BE2C (cell line): ENCODE measurements around the gene ZNF501.

Experiments used
- DNase-seq: peaks from one replicate; pipeline ENCODE4 v3.0.0-alpha.2; 2020
- H3K27me3 ChIP-seq: fragments of 250-450 bp; sonication (Bioruptor Pico); 2 replicates; pipeline ENCODE4 v1.5.1; 2020; ENCODE audit warnings: mild to moderate bottlenecking
- H3K36me3 ChIP-seq: fragments of 250-450 bp; sonication (Bioruptor Pico); 2 replicates; pipeline ENCODE4 v1.5.1; 2020; ENCODE audit warnings: mild to moderate bottlenecking
- H3K4me1 ChIP-seq: fragments of 250-450 bp; sonication (Bioruptor Pico); 2 replicates; pipeline ENCODE4 v1.5.1; 2020
- H3K4me3 ChIP-seq: 2 replicates; pipeline ENCODE4 v1.5.1; 2011; ENCODE audit warnings: low read depth, low read length
- H3K9me3 ChIP-seq: fragments of 250-450 bp; sonication (Bioruptor Pico); 2 replicates; pipeline ENCODE4 v1.5.1; 2020
- CTCF ChIP-seq: IDR thresholded peaks from 2 replicates; pipeline ENCODE4 v1.5.1; 2012; ENCODE audit warnings: mild to moderate bottlenecking, low read depth, low read length

ZNF501 gene

DNA sequence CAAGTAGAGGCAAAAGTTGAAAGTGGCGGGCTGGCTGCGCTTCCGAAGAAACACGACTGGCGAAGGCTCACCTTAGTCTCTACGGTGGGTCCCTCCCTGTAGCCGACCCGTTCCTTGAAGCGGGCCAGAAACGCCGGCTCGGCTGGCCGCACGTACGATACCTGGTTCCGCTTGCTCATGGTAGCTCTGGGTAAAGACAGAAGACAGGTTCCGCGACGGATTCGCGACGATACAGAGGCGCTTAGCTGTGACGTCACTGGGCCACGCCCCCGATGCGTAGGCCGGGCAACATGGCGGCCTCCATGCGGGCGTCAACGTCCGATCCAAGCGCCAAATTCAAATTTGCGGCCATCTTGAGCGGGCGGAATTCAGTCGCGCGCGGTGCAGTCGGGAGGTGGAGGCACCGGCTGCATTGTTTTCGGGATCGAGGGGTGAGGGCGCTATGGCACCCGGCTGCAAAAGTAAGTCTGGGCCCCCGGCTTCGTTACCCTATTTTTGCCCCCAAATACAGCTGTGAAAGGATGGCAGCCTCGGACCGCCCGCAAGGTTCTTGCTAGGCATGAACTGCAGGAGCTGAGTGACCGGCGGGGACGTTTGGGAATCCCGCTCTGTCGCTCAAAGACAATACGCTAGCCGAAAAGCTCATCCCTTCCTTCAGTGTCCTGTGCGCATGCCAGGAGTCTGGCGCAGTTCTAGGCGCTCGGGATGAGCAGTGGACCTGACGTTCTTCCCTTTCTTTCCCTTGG is 32.2 kb downstream of the ZNF501 start, which contains the start of the genes KIAA1143 and KIF15:
TSS of gene KIAA1143 (minus strand) at position 196 of the 746 bp plus-strand sequence. CDS start at position 179, 17 bp downstream.
TSS of gene KIF15 (plus strand) at position 371 of the 746 bp plus-strand sequence. CDS start at position 443, 72 bp downstream.
- H3K27me3 ChIP-seq, result no peaks in the 10 kb centered on the region
- H3K36me3 ChIP-seq, result peaks cover 11% of the 10 kb centered on the region
- peak; percentile 91 for DNase-seq
- peak within 1 kb of the TSS; percentile 72 for H3K4me3 ChIP-seq
- no peaks in the 10 kb centered on the region for H3K4me1 ChIP-seq
- H3K9me3 ChIP-seq, result no peaks in the 10 kb centered on the region
- TF ChIP-seq CTCF, result no peak

DNA sequence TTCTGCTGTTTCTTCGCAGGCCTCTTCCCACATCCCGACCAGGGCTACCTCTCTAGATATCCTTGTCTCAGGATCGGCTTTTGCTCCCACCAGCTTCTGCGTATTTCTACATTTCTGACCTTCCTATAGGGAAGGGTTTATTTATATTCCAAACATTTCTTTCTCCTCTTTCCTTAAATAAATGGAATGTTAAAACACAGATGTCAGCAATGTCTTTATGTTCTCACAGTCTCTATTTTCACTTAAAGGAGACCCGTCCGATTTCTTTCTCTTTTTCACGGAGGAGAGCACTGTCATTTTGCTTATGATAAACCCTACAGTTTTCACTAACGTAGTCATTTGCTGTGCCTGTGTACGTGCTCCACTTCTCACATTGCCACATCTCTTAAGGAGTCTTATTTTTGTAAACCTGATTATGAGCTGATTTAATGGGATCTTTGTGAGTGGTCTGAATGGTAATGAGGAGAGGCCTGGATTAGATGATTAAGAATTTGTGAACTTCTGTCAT is 32.8 kb downstream of the ZNF501 start:
- DNase-seq, result no peak
- no peaks in the 10 kb centered on the region for H3K27me3 ChIP-seq
- H3K4me1 ChIP-seq, result no peaks in the 10 kb centered on the region
- H3K36me3 ChIP-seq, result peaks cover 11% of the 10 kb centered on the region
- H3K4me3 ChIP-seq, result peak overlapping the region; percentile 72
- no peak for TF ChIP-seq CTCF
- no peaks in the 10 kb centered on the region for H3K9me3 ChIP-seq

GRCh38 chr3:44762690-44763089 is 33.3 kb downstream of the ZNF501 start:
- Histone ChIP-seq H3K27me3 (no peaks in the 10 kb centered on the region), H3K4me3 (peak overlapping the region; percentile 72), H3K9me3 (no peaks in the 10 kb centered on the region), H3K4me1 (no peaks in the 10 kb centered on the region), H3K36me3 (peaks cover 11% of the 10 kb centered on the region)
- no peak for DNase-seq
- TF ChIP-seq CTCF, result no peak

GRCh38 chr3:44764248-44764647 is 34.8 kb downstream of the ZNF501 start:
- TF ChIP-seq CTCF, result no peak
- no peak for DNase-seq
- Histone ChIP-seq H3K9me3 (no peaks in the 10 kb centered on the region), H3K4me3 (no peak overlapping the region), H3K36me3 (peaks cover 3% of the 10 kb centered on the region; the same call in 1 of the 2 replicates), H3K4me1 (no peaks in the 10 kb centered on the region), H3K27me3 (no peaks in the 10 kb centered on the region)

DNA sequence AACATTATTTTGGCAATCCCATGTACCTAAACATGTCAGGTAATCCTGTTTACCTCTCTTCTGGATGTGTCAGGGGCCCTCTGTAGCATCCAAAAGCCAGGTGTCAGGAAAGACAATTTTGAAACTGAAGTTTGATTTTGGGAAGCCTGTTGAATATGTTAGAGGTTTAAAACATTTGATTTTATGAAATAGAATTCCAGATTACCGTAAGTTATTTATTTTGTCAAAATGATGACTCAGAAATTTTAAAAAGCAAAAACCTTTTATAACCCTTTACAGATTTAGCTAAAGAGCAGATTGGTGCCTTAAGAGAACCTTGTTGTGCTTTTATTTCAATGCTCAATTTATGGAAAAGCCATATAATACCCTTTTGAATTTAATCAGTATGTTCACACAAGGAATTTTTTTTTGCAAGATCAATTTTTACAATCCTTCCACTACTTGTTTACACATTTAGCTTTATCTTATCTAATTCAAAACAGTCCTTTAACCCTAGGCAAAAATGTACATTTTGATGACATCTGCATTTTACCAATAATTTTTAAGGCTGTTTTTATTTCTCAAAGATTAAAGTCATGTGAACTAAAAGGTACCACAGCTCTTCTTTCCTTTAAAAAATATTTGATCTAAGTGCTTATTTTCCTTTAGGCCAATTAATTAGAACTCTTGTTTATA is 42.1 kb downstream of the ZNF501 start:
- Histone ChIP-seq H3K9me3 (no peaks in the 10 kb centered on the region), H3K4me3 (no peak overlapping the region), H3K4me1 (no peaks in the 10 kb centered on the region), H3K36me3 (peaks cover 3% of the 10 kb centered on the region; the same call in 1 of the 2 replicates), H3K27me3 (no peaks in the 10 kb centered on the region)
- TF ChIP-seq CTCF, result no peak
- DNase-seq, result no peak
